Measurements from ENCODE around the gene CTDSP2.

DNA sequence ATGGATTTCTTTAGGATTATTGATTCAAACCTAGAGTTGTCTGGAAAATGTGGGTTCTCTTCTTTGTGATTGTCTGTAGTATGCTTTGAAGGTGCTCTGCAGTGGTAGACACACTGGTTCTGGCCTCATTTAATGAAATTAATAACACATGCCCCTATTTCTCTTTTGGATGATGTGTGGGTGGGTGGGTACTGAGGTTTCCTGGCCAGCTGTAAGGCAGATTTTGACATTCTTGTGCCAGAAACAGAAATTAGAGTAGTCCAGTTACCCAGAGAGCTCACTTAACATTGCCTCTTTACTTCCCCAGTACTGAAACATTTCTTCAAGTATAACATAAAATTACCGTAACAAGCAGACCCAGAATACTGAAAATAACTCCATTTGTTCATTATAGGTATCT, 49.5 kb downstream of the CTDSP2 start:
- TF ChIP-seq POLR2A (IDR thresholded peaks at IDR 0.05): no peak
- TF ChIP-seq, protein P1, sequence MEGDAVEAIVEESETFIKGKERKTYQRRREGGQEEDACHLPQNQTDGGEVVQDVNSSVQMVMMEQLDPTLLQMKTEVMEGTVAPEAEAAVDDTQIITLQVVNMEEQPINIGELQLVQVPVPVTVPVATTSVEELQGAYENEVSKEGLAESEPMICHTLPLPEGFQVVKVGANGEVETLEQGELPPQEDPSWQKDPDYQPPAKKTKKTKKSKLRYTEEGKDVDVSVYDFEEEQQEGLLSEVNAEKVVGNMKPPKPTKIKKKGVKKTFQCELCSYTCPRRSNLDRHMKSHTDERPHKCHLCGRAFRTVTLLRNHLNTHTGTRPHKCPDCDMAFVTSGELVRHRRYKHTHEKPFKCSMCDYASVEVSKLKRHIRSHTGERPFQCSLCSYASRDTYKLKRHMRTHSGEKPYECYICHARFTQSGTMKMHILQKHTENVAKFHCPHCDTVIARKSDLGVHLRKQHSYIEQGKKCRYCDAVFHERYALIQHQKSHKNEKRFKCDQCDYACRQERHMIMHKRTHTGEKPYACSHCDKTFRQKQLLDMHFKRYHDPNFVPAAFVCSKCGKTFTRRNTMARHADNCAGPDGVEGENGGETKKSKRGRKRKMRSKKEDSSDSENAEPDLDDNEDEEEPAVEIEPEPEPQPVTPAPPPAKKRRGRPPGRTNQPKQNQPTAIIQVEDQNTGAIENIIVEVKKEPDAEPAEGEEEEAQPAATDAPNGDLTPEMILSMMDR (IDR thresholded peaks at IDR 0.05): no peak
